HUES64 (cell line): ENCODE measurements around the gene CROCC.
"Not testable (repeated sequence)": the region's sequence is repeated elsewhere in the genome, so short reads cannot be mapped to it uniquely, and the experiment has no call there.

Experiments
- H3K27ac ChIP-seq: 2 replicates; pipeline ENCODE4 v1.7.0; 2013; ENCODE audit warnings: low read depth, low read length, inconsistent platforms
- H3K27me3 ChIP-seq: 2 replicates; pipeline ENCODE4 v1.6.1; 2013; ENCODE audit warnings: mild to moderate bottlenecking, low read length; ENCODE audit not compliant: insufficient read depth
- H3K36me3 ChIP-seq: 2 replicates; pipeline ENCODE4 v1.6.1; 2013; ENCODE audit warnings: mild to moderate bottlenecking, low read length; ENCODE audit not compliant: insufficient read depth
- H3K4me1 ChIP-seq: 2 replicates; pipeline ENCODE4 v1.6.1; 2013; ENCODE audit warnings: mild to moderate bottlenecking, low read length, moderate library complexity; ENCODE audit not compliant: insufficient read depth
- H3K4me3 ChIP-seq: 2 replicates; pipeline ENCODE4 v1.5.1; 2013; ENCODE audit warnings: mild to moderate bottlenecking, low read length, moderate library complexity
- H3K9ac ChIP-seq: 2 replicates; pipeline ENCODE4 v1.6.1; 2013; ENCODE audit warnings: mild to moderate bottlenecking, low read depth, low read length
- H3K9me3 ChIP-seq: 2 replicates; pipeline ENCODE4 v1.6.1; 2013; ENCODE audit warnings: low read depth, low read length; ENCODE audit not compliant: insufficient read depth
- WGBS: fragments of 150-250, 120-280 bp; methylation state at CpG from one replicate; pipeline ENCODE4 v1.1.7; 2013; ENCODE audit warnings: missing lambda C conversion rate; 5-methylcytosine and 5-hydroxymethylcytosine counted together

The CROCC gene

DNA sequence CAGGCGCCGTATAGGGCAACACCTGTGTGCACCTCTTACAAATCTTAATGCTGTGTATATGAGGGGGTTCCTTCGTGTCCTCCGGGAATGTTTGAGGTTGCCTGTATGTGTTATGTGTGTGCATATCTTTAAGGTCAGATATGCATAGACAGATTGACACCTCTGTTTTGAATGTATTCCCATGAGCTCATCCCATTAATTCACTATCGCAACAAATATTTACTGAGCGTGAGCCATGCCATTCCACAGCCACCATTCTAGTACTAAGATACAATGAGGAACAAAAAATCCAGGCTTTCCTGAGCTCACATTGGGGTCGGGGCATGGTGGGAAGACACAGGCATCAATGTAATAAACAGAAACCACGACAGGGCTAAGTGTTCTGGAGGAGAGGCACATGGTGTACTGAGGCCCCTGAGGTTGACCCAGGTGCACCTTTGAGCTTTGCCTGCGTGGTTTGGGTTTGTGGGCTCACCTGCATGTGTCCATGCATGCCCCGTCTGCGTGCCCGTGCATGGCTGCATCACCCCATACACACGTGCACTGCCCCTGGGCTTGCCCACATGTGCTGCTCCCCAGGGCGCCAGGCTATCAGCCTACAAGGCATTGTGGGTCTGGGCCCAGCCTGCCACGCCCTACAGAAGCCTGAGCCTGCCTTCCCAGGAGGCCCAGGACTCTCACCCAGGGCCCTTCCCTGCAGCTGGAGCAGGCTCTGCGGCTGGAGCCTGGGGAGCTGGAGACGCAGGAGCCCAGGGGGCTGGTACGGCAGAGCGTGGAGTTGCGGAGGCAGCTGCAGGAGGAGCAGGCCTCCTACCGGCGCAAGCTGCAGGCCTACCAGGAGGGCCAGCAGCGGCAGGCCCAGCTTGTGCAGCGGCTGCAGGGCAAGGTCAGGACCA lies 7.7 kb downstream of the CROCC start:
- not testable (repeated sequence) for H3K4me3 ChIP-seq, H3K27ac ChIP-seq, H3K27me3 ChIP-seq, H3K9ac ChIP-seq, H3K9me3 ChIP-seq
- peaks cover 30% of the 10 kb centered on the region for H3K36me3 ChIP-seq
- peaks cover 11% of the 10 kb centered on the region; the same call in 1 of the 2 replicates for H3K4me1 ChIP-seq
- 88% methylated on average over 24 of the region's 24 CpGs for WGBS

DNA sequence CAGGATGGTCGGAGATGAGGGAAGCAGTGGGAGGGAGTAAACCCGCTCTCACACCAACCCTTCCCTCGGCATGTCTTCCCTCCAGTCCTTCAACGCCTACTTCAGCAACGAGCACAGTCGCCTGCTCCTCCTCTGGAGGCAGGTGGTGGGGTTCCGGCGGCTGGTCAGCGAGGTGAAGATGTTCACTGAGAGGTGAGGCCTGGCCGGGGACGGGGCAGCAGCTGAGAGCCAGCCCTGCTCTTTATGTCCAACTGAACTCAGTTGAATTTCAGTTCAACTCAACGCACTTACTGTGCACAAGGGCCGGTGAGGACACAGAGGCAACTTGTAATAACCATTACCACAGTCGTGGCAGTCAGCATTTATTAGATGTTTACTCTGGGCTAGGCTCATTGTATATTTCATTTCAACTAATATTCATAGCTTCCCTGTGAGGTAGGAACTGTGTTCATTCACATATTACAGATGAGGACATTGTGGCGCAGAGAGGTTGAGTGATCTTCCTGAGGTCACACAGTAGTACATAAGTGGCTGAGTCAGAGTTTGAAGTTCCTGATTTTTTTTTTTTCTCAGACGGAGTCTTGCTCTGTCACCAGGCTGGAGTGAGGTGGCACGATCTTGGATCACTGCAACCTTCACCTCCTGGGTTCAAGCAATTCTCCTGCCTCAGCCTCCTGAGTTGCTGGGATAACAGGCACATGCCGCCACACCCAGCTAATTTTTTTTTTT lies 9.6 kb downstream of the CROCC start:
- not testable (repeated sequence) for H3K27me3 ChIP-seq, H3K4me1 ChIP-seq, H3K4me3 ChIP-seq, H3K9me3 ChIP-seq, H3K9ac ChIP-seq, H3K27ac ChIP-seq
- peaks cover 45% of the 10 kb centered on the region for H3K36me3 ChIP-seq
- WGBS, result 90% methylated on average over 17 of the region's 18 CpGs

DNA sequence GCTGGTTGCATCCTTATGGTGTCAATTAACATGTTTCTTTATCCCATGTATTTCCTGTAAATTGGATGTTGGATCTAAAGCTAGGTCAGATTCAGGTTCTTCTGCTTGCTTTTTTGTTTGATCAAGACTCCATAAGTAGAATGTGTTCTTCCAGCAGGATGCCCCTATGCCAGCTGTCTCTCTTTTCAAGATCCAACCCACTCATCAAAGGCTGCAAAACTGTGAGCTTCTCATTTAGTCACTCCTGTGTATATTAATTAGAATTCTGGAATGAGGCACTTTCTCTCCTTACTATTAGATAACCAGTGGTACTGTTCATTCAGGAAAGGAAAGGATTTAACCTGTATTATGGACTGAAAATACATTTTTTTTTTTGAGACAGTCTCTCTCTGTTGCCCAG lies 12.2 kb downstream of the CROCC start:
- H3K27me3 ChIP-seq, H3K4me1 ChIP-seq, H3K4me3 ChIP-seq, H3K27ac ChIP-seq, H3K9me3 ChIP-seq, H3K9ac ChIP-seq: not testable (repeated sequence)
- peaks cover 61% of the 10 kb centered on the region for H3K36me3 ChIP-seq

DNA sequence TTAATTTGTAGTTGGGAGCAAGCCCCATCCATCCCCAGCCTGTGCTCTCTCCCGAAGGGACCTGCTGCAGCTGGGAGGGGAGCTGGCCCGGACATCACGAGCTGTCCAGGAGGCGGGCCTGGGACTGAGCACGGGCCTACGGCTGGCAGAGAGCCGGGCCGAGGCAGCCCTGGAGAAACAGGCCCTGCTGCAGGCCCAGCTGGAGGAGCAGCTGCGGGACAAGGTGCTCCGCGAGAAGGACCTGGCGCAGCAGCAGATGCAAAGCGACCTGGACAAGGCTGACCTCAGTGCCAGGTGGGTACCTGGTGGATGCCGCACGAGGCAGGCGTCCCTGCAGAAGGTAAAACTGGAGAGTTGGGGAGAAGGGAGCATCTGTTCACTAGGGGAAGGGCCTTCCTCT lies 14.8 kb downstream of the CROCC start:
- not testable (repeated sequence) for H3K27ac ChIP-seq, H3K27me3 ChIP-seq, H3K4me3 ChIP-seq, H3K9ac ChIP-seq, H3K4me1 ChIP-seq, H3K9me3 ChIP-seq
- H3K36me3 ChIP-seq, result peaks cover 64% of the 10 kb centered on the region
- WGBS, result 96% methylated on average over 16 of the region's 16 CpGs

DNA sequence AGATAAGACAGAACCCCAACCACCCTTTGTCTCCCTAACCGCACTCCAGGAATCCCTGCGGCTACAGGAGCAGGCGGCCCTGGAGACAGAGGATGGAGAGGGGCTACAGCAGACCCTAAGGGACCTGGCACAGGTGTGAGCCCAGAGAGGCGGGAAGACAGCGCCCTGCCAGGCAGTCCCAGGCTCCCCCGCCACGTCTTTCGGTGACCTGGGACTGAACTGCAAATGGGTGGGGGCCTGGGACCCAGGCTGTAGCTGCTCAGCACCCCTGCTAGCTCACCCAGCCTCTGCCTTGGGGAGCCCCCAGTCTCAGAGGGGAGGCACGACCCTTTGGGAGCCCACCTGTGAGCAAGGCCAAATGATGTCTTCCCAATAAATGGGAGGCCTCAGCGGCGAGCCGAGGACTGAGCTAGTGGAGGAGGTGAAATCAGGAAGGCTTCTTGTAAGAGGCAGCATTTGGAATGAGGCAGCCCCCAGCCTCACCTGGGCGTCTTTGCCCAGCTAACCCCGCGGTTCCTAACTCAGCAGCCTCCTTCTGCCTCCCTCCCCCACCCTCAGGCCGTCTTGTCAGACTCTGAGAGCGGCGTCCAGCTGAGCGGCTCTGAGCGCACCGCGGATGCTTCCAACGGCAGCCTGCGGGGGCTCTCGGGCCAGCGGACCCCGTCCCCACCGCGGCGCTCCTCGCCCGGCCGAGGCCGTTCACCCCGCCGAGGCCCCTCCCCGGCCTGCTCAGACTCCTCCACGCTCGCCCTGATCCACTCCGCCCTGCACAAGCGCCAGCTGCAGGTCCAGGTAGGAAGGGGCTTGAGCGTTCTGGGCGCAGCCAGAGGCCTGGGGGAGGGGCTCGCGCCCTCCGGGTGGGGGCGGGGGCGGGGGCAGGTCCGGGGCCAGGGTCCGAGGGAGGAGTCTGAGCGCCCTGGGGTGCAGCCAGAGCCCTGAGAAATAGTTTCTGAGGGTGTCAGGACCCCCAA lies 16.9 kb downstream of the CROCC start:
- H3K27ac ChIP-seq, result peak overlapping the region; percentile 71
- H3K4me1 ChIP-seq, result peaks cover 4% of the 10 kb centered on the region
- H3K27me3 ChIP-seq, result no peaks in the 10 kb centered on the region
- peak overlapping the region; percentile 50 for H3K4me3 ChIP-seq
- H3K9me3 ChIP-seq, result no peaks in the 10 kb centered on the region
- H3K36me3 ChIP-seq, result peaks cover 65% of the 10 kb centered on the region
- WGBS, result 21% methylated on average over 51 of the region's 51 CpGs
- peak overlapping the region; percentile 58 for H3K9ac ChIP-seq

DNA sequence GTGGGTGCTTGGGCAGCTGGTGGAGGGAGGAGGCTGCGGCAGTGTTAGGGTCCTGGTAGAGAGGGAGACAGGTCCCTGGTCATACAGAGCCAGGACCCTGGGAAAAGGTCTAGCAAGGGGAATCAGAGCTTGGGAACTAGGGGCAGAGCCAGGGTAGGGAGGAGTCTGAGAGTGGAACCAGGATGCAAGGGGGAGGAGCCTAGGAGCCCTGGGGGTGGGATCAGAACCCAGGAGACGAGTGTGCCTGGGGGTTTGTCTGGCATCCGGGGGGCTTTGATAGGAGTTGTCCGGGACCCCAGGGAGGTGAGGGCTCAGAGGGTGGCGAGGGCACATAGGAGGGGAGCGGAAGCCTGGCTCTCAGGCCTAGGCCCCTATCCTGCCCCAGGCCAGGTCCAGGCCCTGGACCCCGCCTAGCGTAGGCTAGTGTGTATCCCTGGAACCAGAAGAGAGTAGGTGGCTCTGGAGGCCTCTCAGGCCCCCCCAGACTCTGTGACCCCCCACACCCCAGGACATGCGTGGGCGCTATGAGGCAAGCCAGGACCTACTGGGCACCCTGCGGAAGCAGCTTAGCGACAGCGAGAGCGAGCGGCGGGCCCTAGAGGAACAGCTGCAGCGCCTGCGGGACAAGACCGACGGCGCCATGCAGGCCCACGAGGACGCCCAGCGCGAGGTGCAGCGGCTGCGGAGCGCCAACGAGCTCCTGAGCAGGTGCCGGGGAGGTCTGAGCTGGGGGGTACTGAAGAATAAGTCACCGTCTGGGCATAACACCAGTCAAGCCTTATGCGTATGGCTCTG lies 17.9 kb downstream of the CROCC start:
- not testable (repeated sequence) for H3K9ac ChIP-seq, H3K27me3 ChIP-seq, H3K9me3 ChIP-seq, H3K4me1 ChIP-seq
- Histone ChIP-seq H3K36me3 (peaks cover 64% of the 10 kb centered on the region), H3K27ac (peak overlapping the region; percentile 41; the same call in 1 of the 2 replicates), H3K4me3 (peak overlapping the region; percentile 26; the same call in 1 of the 2 replicates)
- WGBS, result 90% methylated on average over 32 of the region's 32 CpGs

DNA sequence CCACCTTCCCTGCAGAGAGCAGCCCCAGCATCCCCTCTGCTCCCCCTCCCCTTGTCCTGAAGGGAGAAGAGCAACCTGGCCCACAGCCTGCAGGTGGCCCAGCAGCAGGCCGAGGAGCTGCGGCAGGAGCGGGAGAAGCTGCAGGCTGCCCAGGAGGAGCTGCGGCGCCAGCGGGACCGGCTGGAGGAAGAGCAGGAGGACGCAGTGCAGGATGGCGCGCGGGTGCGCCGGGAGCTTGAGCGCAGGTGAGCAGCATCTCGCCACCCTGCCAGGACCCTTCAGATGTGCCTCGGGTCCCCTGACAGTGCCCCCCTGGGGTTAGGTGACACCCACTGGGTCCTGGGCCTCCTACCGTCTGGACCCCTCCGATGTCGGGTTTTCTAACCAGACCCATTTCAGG lies 22.3 kb downstream of the CROCC start:
- Histone ChIP-seq H3K36me3 (peaks cover 62% of the 10 kb centered on the region), H3K4me1 (no peaks in the 10 kb centered on the region), H3K9ac (no peak overlapping the region), H3K27ac (no peak overlapping the region), H3K4me3 (no peak overlapping the region), H3K27me3 (no peaks in the 10 kb centered on the region), H3K9me3 (no peaks in the 10 kb centered on the region)
- WGBS, result 95% methylated on average over 19 of the region's 19 CpGs

DNA sequence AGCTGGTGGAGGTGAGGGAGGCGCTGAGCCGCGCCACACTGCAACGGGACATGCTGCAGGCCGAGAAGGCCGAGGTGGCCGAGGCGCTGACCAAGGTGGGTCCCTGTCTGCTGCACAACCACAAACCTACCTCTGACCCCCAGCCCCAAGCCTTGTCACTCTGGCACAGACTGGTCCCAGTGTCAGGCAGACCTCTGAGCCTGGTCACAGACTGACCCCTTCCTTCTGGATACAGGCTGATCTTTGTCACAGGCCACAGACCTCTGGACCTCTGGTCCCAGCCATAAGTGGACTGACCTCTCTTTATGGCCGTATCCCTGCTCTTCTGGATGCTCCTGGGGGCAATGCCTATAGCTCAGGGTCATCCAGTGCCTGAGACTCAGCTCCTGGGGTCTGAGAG lies 23.8 kb downstream of the CROCC start:
- H3K9me3 ChIP-seq, H3K27me3 ChIP-seq, H3K27ac ChIP-seq, H3K4me1 ChIP-seq, H3K9ac ChIP-seq, H3K4me3 ChIP-seq: not testable (repeated sequence)
- H3K36me3 ChIP-seq, result peaks cover 62% of the 10 kb centered on the region
- WGBS, result 92% methylated on average over 1 of the region's 9 CpGs

DNA sequence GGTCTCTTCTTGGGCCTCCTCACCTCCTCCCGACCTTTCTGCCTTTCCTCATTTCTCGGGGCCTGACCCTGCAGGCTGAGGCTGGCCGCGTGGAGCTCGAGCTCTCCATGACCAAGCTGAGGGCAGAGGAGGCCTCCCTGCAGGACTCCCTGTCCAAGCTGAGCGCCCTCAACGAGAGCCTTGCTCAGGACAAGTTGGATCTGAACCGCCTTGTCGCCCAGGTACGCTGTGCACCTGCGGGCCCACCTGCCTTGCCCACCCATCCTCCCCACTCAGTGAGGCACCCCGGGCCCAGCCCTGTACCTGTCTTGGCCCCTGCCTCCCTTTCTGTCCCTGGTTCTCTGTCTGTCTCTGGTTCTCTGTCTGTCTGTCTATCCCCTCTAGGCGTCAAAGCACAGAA lies 24.5 kb downstream of the CROCC start:
- 92% methylated on average over 9 of the region's 13 CpGs for WGBS
- H3K4me1 ChIP-seq, H3K27ac ChIP-seq, H3K9ac ChIP-seq, H3K4me3 ChIP-seq, H3K9me3 ChIP-seq, H3K27me3 ChIP-seq: not testable (repeated sequence)
- peaks cover 61% of the 10 kb centered on the region for H3K36me3 ChIP-seq

DNA sequence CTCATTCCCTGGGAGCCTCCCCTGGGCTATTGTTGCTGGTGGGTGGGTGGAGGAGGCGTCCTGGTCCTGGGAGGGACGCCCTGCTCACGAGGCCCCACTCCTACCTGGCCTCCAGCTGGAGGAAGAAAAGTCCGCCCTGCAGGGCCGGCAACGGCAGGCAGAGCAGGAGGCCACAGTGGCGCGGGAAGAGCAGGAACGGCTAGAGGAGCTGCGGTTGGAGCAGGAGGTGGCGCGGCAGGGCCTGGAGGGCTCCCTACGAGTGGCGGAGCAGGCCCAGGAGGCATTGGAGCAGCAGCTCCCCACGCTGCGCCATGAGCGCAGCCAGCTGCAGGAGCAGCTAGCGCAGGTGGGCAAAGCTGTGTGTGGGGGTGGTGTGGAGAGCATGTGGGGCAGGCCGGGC lies 24.9 kb downstream of the CROCC start:
- Histone ChIP-seq H3K27me3 (no peaks in the 10 kb centered on the region), H3K27ac (no peak overlapping the region), H3K9me3 (no peaks in the 10 kb centered on the region), H3K9ac (no peak overlapping the region), H3K4me3 (no peak overlapping the region), H3K4me1 (no peaks in the 10 kb centered on the region), H3K36me3 (peaks cover 58% of the 10 kb centered on the region)
- WGBS, result 91% methylated on average over 19 of the region's 19 CpGs
